Bone marrow (tissue), 2 donors: Measurements from ENCODE around the gene MAN2B2.

Experiments
- DNase-seq, 2 donors: peaks; one replicate each; lab custom pipeline; 2025; lab: John Stamatoyannopoulos, UW

The MAN2B2 gene

GRCh38 chr4:6574747-6575502 lies at the start of gene MAN2B2:
MAN2B2 (plus strand) TSS chr4:6575189; CDS start chr4:6575211, 22 bp downstream.
- peak; percentile 5 to 53 for DNase-seq

GRCh38 chr4:6525474-6525873 lies 49.5 kb upstream of the MAN2B2 start:
- no peak for DNase-seq

GRCh38 chr4:6526156-6526555 lies 48.8 kb upstream of the MAN2B2 start:
- no peak for DNase-seq

- no peak for DNase-seq
Measured at GRCh38 chr4:6526671-6527091, 48.3 kb upstream of the MAN2B2 start.

- DNase-seq: no peak
Measured at GRCh38 chr4:6527259-6527658, 47.7 kb upstream of the MAN2B2 start.

- no peak for DNase-seq
Measured at GRCh38 chr4:6527683-6528595, 47.0 kb upstream of the MAN2B2 start.

- no peak for DNase-seq
Measured at GRCh38 chr4:6529021-6529420, 46.0 kb upstream of the MAN2B2 start.

GRCh38 chr4:6530301-6530700 lies 44.7 kb upstream of the MAN2B2 start:
- DNase-seq: no peak

GRCh38 chr4:6530964-6531363 lies 44.0 kb upstream of the MAN2B2 start:
- DNase-seq: no peak

GRCh38 chr4:6532102-6532501 lies 42.9 kb upstream of the MAN2B2 start:
- DNase-seq: no peak

GRCh38 chr4:6532658-6533057 lies 42.3 kb upstream of the MAN2B2 start:
- no peak for DNase-seq

GRCh38 chr4:6534050-6534449 lies 40.9 kb upstream of the MAN2B2 start:
- no peak for DNase-seq

- DNase-seq: no peak
Measured at GRCh38 chr4:6534618-6535328, 40.2 kb upstream of the MAN2B2 start.

GRCh38 chr4:6535329-6535692 lies 39.7 kb upstream of the MAN2B2 start:
- DNase-seq: no peak

GRCh38 chr4:6535706-6536105 lies 39.3 kb upstream of the MAN2B2 start:
- DNase-seq: no peak

GRCh38 chr4:6538111-6538510 lies 36.9 kb upstream of the MAN2B2 start:
- DNase-seq: no peak

GRCh38 chr4:6538575-6538974 lies 36.4 kb upstream of the MAN2B2 start:
- DNase-seq: no peak

- DNase-seq: no peak
Measured at GRCh38 chr4:6539009-6539764, 35.8 kb upstream of the MAN2B2 start.

- DNase-seq: no peak
Measured at GRCh38 chr4:6540879-6541278, 34.1 kb upstream of the MAN2B2 start.

GRCh38 chr4:6541789-6542188 lies 33.2 kb upstream of the MAN2B2 start:
- DNase-seq: no peak

- no peak for DNase-seq
Measured at GRCh38 chr4:6542951-6543350, 32.0 kb upstream of the MAN2B2 start.

GRCh38 chr4:6546091-6546490 lies 28.9 kb upstream of the MAN2B2 start:
- DNase-seq: no peak
